ENCODE results near the gene LRP1.

DNA sequence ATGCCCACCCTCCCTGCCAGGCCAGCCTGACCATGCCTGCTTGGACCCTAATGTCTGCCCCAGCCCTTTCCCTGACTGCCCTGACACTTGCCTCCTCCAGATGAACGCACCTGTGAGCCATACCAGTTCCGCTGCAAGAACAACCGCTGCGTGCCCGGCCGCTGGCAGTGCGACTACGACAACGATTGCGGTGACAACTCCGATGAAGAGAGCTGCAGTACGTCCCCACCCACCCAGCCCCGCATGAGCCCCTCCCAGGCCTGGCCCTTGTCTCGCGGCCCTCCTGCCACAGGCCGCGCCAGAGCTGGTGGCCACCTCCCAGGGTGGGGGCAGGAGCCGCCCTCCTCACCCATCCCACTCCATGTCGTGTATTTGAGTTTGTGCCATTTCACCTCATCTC lies 74.0 kb downstream of the LRP1 start:
- TF ChIP-seq, protein P1, sequence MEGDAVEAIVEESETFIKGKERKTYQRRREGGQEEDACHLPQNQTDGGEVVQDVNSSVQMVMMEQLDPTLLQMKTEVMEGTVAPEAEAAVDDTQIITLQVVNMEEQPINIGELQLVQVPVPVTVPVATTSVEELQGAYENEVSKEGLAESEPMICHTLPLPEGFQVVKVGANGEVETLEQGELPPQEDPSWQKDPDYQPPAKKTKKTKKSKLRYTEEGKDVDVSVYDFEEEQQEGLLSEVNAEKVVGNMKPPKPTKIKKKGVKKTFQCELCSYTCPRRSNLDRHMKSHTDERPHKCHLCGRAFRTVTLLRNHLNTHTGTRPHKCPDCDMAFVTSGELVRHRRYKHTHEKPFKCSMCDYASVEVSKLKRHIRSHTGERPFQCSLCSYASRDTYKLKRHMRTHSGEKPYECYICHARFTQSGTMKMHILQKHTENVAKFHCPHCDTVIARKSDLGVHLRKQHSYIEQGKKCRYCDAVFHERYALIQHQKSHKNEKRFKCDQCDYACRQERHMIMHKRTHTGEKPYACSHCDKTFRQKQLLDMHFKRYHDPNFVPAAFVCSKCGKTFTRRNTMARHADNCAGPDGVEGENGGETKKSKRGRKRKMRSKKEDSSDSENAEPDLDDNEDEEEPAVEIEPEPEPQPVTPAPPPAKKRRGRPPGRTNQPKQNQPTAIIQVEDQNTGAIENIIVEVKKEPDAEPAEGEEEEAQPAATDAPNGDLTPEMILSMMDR (IDR thresholded peaks at IDR 0.05; ENCODE audit: low read depth, low read length) = no peak
- TF ChIP-seq POLR2A (IDR thresholded peaks at IDR 0.05; ENCODE audit: extremely low read depth, insufficient read length) = no peak
